Astrocyte (in vitro differentiated cells and primary cell): ENCODE data around the gene KCND2. TPM values are rescaled to one million over a fixed set of nuclear protein-coding genes. Genes with fewer than 3 reads are reported as not detected.

Experiments
- DNase-seq: peaks from one replicate; pipeline ENCODE4 v3.0.0-alpha.2; 2010; ENCODE audit warnings: low read depth
- FAIRE-seq: peaks from 2 replicates; lab custom pipeline; 2011; peaks lifted over from hg19 to GRCh38; lab: Jason Lieb, UNC
- H2AFZ ChIP-seq: 2 replicates; pipeline ENCODE4 v1.6.0; 2012; ENCODE audit warnings: low read depth, low read length, inconsistent platforms
- H3K27ac ChIP-seq: 2 replicates; pipeline ENCODE4 v1.5.1; 2011; ENCODE audit warnings: low read depth, low read length, inconsistent platforms
- H3K27me3 ChIP-seq: 2 replicates; pipeline ENCODE4 v1.6.0; 2011; ENCODE audit warnings: low read length, inconsistent platforms; ENCODE audit not compliant: insufficient read depth
- H3K36me3 ChIP-seq: 2 replicates; pipeline ENCODE4 v1.5.1; 2011; ENCODE audit warnings: low read length, inconsistent platforms; ENCODE audit not compliant: insufficient read depth
- H3K4me1 ChIP-seq: 2 replicates; pipeline ENCODE4 v1.5.1; 2011; ENCODE audit warnings: low read length, inconsistent platforms; ENCODE audit not compliant: insufficient read depth
- H3K4me2 ChIP-seq: 2 replicates; pipeline ENCODE4 v1.6.0; 2012; ENCODE audit warnings: low read length, inconsistent platforms
- H3K4me3 ChIP-seq: 2 replicates; pipeline ENCODE4 v1.5.1; 2011; ENCODE audit warnings: low read depth, mild to moderate bottlenecking, low read length, inconsistent platforms; ENCODE audit not compliant: insufficient read depth
- H3K79me2 ChIP-seq: 2 replicates; pipeline ENCODE4 v1.6.0; 2012; ENCODE audit warnings: mild to moderate bottlenecking, low read length, inconsistent platforms; ENCODE audit not compliant: insufficient read depth
- H3K9ac ChIP-seq: 2 replicates; pipeline ENCODE4 v1.6.0; 2012; ENCODE audit warnings: mild to moderate bottlenecking, low read length, inconsistent platforms
- H3K9me3 ChIP-seq: 2 replicates; pipeline ENCODE4 v1.5.1; 2012; ENCODE audit warnings: low read depth, mild to moderate bottlenecking, low read length, inconsistent platforms; ENCODE audit not compliant: insufficient read depth
- H4K20me1 ChIP-seq: 2 replicates; pipeline ENCODE4 v1.6.0; 2012; ENCODE audit warnings: low read length, inconsistent platforms; ENCODE audit not compliant: insufficient read depth
- H3K27ac Mint-ChIP-seq: one replicate; pipeline ENCODE4 v1.8.0; 2021; ENCODE audit warnings: mild to moderate bottlenecking, mixed read lengths; ENCODE audit not compliant: unreplicated experiment
- H3K27me3 Mint-ChIP-seq: one replicate; pipeline ENCODE4 v1.8.0; 2021; ENCODE audit warnings: low read depth, mixed read lengths; ENCODE audit not compliant: unreplicated experiment
- H3K36me3 Mint-ChIP-seq: one replicate; pipeline ENCODE4 v1.8.0; 2021; ENCODE audit warnings: low read depth, mixed read lengths; ENCODE audit not compliant: unreplicated experiment
- H3K4me1 Mint-ChIP-seq: one replicate; pipeline ENCODE4 v1.8.0; 2021; ENCODE audit warnings: low read depth, mixed read lengths; ENCODE audit not compliant: unreplicated experiment
- H3K4me3 Mint-ChIP-seq: one replicate; pipeline ENCODE4 v1.8.0; 2021; ENCODE audit warnings: mild to moderate bottlenecking, moderate library complexity, mixed read lengths; ENCODE audit not compliant: unreplicated experiment
- H3K9me3 Mint-ChIP-seq: one replicate; pipeline ENCODE4 v1.8.0; 2021; ENCODE audit warnings: mild to moderate bottlenecking, mixed read lengths; ENCODE audit not compliant: unreplicated experiment
- CTCF ChIP-seq: IDR thresholded peaks from 2 replicates; pipeline ENCODE4 v1.5.1; 2011; ENCODE audit warnings: low read depth, mild to moderate bottlenecking, inconsistent platforms, low read length, moderate library complexity; ENCODE audit not compliant: insufficient read depth
- EZH2 ChIP-seq: IDR thresholded peaks from 2 replicates; pipeline ENCODE4 v1.6.1; 2012; ENCODE audit warnings: mild to moderate bottlenecking, low read length, inconsistent platforms; ENCODE audit not compliant: insufficient read depth
- total RNA-seq: library from RNA; stranded (reverse); gene quantifications from 2 replicates; pipeline ENCODE4 v1.2.1, GENCODE V29; 2021

The KCND2 gene
- total RNA-seq, 1 donor from 2014 or later: 0.30 TPM

DNA sequence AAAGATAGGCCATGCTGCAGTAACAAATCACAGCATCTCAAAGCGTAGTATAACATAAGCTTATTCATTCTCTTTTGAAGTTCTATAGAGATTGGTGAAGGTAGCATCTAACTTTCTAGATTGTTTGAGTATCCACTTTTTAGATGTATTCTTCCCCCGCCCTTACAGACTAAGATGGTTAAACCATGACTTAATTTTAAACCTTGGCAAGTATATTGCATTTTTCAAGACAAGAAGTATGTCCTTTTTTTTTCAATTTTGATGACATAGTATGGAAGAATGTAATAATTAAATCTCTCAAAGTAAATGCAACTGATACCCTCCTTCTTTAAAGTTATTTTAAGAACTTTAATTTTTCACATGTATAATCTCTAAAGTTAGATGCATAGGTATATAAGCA, 190.0 kb downstream of the KCND2 start:
- Mint-ChIP-seq H3K4me3 (no peak overlapping the region), H3K36me3 (no peaks in the 10 kb centered on the region), H3K9me3 (no peaks in the 10 kb centered on the region), H3K27me3 (no peaks in the 10 kb centered on the region), H3K27ac (no peak overlapping the region), H3K4me1 (no peaks in the 10 kb centered on the region)
- Histone ChIP-seq H3K27me3 (no peaks in the 10 kb centered on the region), H3K27ac (no peak overlapping the region), H2AFZ (no peak overlapping the region), H3K4me1 (no peaks in the 10 kb centered on the region), H3K4me3 (no peak overlapping the region), H3K9me3 (no peaks in the 10 kb centered on the region), H4K20me1 (no peaks in the 10 kb centered on the region), H3K79me2 (no peaks in the 10 kb centered on the region), H3K36me3 (no peaks in the 10 kb centered on the region), H3K4me2 (no peak overlapping the region), H3K9ac (no peak overlapping the region)
- FAIRE-seq: no peak
- peak; percentile 37 for DNase-seq
- TF ChIP-seq CTCF: no peak
- TF ChIP-seq EZH2: no peak

DNA sequence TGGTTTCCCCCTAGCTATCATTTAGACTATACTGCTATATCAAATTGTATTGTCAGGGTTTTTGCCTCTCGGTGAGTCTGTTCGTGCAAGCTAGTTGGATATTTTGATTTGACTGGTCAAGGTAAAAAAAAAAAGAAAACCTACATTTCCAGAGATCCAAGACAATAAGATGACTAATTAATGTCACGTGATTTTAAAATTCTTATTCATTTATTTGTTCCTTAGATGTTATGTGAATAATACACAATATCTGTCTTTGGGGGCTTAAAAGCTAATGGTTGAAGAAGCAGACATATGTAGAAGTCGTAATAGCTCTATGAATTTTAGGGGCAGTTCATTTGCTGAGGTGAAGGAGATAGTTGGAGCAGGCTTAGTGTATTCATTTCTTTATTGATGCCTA, 191.1 kb downstream of the KCND2 start:
- no peak for FAIRE-seq
- Histone ChIP-seq H3K9me3 (no peaks in the 10 kb centered on the region), H3K4me2 (no peak overlapping the region), H2AFZ (no peak overlapping the region), H3K27ac (no peak overlapping the region), H4K20me1 (no peaks in the 10 kb centered on the region), H3K4me1 (no peaks in the 10 kb centered on the region), H3K4me3 (no peak overlapping the region), H3K27me3 (no peaks in the 10 kb centered on the region), H3K36me3 (no peaks in the 10 kb centered on the region), H3K9ac (no peak overlapping the region), H3K79me2 (no peaks in the 10 kb centered on the region)
- TF ChIP-seq EZH2 (no peak), CTCF (no peak)
- Mint-ChIP-seq H3K4me1 (no peaks in the 10 kb centered on the region), H3K4me3 (no peak overlapping the region), H3K36me3 (no peaks in the 10 kb centered on the region), H3K27me3 (no peaks in the 10 kb centered on the region), H3K9me3 (no peaks in the 10 kb centered on the region), H3K27ac (no peak overlapping the region)
- DNase-seq: no peak

DNA sequence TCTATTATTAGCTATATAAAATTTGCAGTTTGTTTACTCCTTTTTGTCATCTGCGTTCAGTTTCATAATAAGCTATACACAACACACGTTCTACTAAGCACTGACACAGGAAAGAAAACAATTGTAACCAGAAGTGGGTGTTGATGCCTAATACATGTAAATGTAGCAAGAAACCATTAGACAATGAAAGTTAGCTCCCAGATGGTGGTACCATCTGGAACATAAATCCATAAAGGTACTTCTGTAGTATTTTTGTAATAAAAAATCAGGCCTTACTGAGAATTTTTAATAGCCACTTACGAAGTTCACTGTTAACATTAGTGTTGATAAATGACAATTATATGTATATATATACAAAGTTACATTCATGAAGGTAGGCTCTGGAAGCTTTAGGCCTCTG, 194.7 kb downstream of the KCND2 start:
- Mint-ChIP-seq H3K4me1 (no peaks in the 10 kb centered on the region), H3K27ac (no peak overlapping the region), H3K36me3 (no peaks in the 10 kb centered on the region), H3K9me3 (no peaks in the 10 kb centered on the region), H3K4me3 (no peak overlapping the region), H3K27me3 (no peaks in the 10 kb centered on the region)
- Histone ChIP-seq H3K27me3 (no peaks in the 10 kb centered on the region), H2AFZ (no peak overlapping the region), H3K9ac (no peak overlapping the region), H3K9me3 (no peaks in the 10 kb centered on the region), H3K79me2 (no peaks in the 10 kb centered on the region), H3K4me1 (no peaks in the 10 kb centered on the region), H3K36me3 (no peaks in the 10 kb centered on the region), H3K27ac (no peak overlapping the region), H3K4me2 (no peak overlapping the region), H3K4me3 (no peak overlapping the region), H4K20me1 (no peaks in the 10 kb centered on the region)
- DNase-seq (no peak), FAIRE-seq (no peak)
- TF ChIP-seq EZH2: no peak
- no peak for TF ChIP-seq CTCF
